ENCODE results near the gene SLC25A24.

The SLC25A24 gene

GRCh38 chr1:108114033-108114599, 86.0 kb downstream of the SLC25A24 start:
- no peak overlapping the region for H3K4me3 ChIP-seq (replicated peaks in 1 of 2; ENCODE audit: low read depth in 2 of 2, low read length in 2 of 2)
- DNase-seq (ENCODE audit: low read depth in 2 of 2), result no peak
- TF ChIP-seq CTCF (IDR thresholded peaks at IDR 0.05; ENCODE audit: low read depth, low read length), result no peak

- DNase-seq (ENCODE audit: low read depth in 2 of 2), result no peak
- no peak for TF ChIP-seq CTCF (IDR thresholded peaks at IDR 0.05; ENCODE audit: low read depth, low read length)
Observed at GRCh38 chr1:108113496-108113895, 86.6 kb downstream of the SLC25A24 start.

GRCh38 chr1:108109295-108109973, 90.7 kb downstream of the SLC25A24 start:
- no peak overlapping the region for H3K4me3 ChIP-seq (replicated peaks in 1 of 2; ENCODE audit: low read depth in 2 of 2, low read length in 2 of 2)
- TF ChIP-seq CTCF (IDR thresholded peaks at IDR 0.05; ENCODE audit: low read depth, low read length), result no peak
- no peak for DNase-seq (ENCODE audit: low read depth in 2 of 2)

More at GRCh38 chr1:108113496-108113895, 86.6 kb downstream of the SLC25A24 start:
- no peak overlapping the region for H3K4me3 ChIP-seq (replicated peaks in 1 of 2; ENCODE audit: low read depth in 2 of 2, low read length in 2 of 2)

- no peak for TF ChIP-seq CTCF (IDR thresholded peaks at IDR 0.05; ENCODE audit: low read depth, low read length)
- no peak overlapping the region for H3K4me3 ChIP-seq (replicated peaks in 1 of 2; ENCODE audit: low read depth in 2 of 2, low read length in 2 of 2)
- DNase-seq (ENCODE audit: low read depth in 2 of 2), result no peak
Observed at GRCh38 chr1:108108119-108108518, 92.0 kb downstream of the SLC25A24 start.

- no peak for TF ChIP-seq CTCF (IDR thresholded peaks at IDR 0.05; ENCODE audit: low read depth, low read length)
- DNase-seq (ENCODE audit: low read depth in 2 of 2), result peak in 1 of 2 donors; percentile 90
- no peak overlapping the region for H3K4me3 ChIP-seq (replicated peaks in 1 of 2; ENCODE audit: low read depth in 2 of 2, low read length in 2 of 2)
Observed at GRCh38 chr1:108107658-108108057, 92.5 kb downstream of the SLC25A24 start.

DNA sequence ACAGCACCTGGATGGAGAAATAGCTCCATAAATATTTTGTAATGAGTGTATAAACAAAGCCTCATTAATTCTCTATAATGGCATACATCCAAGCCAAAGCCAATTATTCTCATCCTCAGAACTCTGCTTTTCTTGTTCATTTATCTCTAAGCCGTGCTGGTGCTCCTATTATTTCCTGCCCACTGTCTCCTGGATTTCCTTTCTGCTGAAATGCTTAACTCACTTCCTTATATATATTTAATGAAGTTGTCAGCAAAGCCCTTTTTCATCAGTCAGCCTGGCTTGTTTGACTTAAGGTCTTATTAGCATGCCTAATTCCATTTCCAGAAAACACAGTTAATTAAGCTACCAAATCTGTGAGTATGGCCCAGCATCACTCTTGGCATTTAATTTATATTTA, 93.4 kb downstream of the SLC25A24 start:
- H3K4me3 ChIP-seq (replicated peaks in 1 of 2; ENCODE audit: low read depth in 2 of 2, low read length in 2 of 2), result no peak overlapping the region
- no peak for DNase-seq (ENCODE audit: low read depth in 2 of 2)
- no peak for TF ChIP-seq CTCF (IDR thresholded peaks at IDR 0.05; ENCODE audit: low read depth, low read length)

All from cardiac fibroblast (primary cell).